IPS DF 6.9 (cell line): ENCODE results near the gene AP3B2.

Experiments
- DNase-seq: peaks from one replicate; pipeline ENCODE4 v3.0.0-alpha.2; 2013; ENCODE audit warnings: low read depth, low spot score
- H3K27ac ChIP-seq: one replicate; pipeline ENCODE4 v1.5.1; 2013; ENCODE audit warnings: low read length, control low read depth
- H3K27me3 ChIP-seq: 2 replicates; pipeline ENCODE4 v1.6.1; 2013; ENCODE audit warnings: mild to moderate bottlenecking, low read length; ENCODE audit not compliant: control insufficient read depth, insufficient read depth
- H3K36me3 ChIP-seq: 2 replicates; pipeline ENCODE4 v1.6.1; 2013; ENCODE audit warnings: low read length; ENCODE audit not compliant: control insufficient read depth, insufficient read depth
- H3K4me1 ChIP-seq: 2 replicates; pipeline ENCODE4 v1.6.1; 2013; ENCODE audit warnings: low read length; ENCODE audit not compliant: control insufficient read depth, insufficient read depth
- H3K4me3 ChIP-seq: 2 replicates; pipeline ENCODE4 v1.5.1; 2013; ENCODE audit warnings: mild to moderate bottlenecking, low read length
- H3K9me3 ChIP-seq: 2 replicates; pipeline ENCODE4 v1.6.1; 2013; ENCODE audit warnings: low read length, inconsistent platforms; ENCODE audit not compliant: control insufficient read depth, insufficient read depth
- WGBS: extraction: QIAGEN DNeasy Blood & Tissue Kit; methylation state at CpG from one replicate; pipeline ENCODE4 v1.1.7; 2013; ENCODE audit warnings: mixed read lengths, missing lambda C conversion rate; ENCODE audit not compliant: insufficient read length, insufficient coverage; 5-methylcytosine and 5-hydroxymethylcytosine counted together

Gene AP3B2

DNA sequence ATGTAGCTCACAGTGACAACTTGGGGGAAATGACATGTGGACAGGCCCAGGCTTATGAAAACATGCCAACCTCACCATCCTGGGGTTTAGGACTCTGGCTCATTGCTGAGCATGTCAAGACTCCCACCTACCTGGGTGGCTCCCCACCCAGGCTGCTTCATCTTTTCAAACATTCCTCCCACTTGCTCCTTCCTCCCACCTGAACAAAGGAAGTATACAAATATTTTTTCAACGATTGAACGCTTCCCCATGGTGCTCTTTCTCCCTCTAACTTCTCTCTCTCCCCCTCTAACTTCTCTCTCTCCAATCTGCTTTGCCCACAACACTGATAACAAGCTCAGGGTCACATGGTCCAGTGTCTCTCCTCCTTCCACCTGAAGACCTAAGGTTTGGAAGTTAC lies 34.8 kb downstream of the AP3B2 start:
- H3K4me1 ChIP-seq, result no peaks in the 10 kb centered on the region
- H3K27ac ChIP-seq, result no peak overlapping the region
- no peaks in the 10 kb centered on the region for H3K36me3 ChIP-seq
- H3K27me3 ChIP-seq, result no peaks in the 10 kb centered on the region
- no peak overlapping the region for H3K4me3 ChIP-seq
- no peaks in the 10 kb centered on the region for H3K9me3 ChIP-seq
- no peak for DNase-seq
- WGBS, result no CpG with 5 or more reads among the region's 2 CpGs

DNA sequence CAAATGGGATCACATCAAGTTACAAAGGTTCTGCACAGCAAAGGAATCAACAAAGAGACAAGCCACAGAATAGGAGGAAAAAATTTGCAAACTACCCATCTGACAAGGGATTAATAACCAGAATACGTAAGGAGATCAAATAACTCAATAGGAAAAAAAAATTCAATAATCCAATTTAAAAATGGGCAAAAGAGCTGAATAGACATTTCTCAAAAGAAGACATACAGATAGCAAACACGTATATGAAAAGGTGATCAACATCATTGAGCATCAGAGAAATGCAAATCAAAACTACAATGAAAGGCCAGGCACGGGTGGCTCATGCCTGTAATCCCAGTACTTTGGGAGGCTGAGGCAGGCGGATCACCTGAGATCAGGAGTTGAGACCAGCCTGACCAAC lies 39.0 kb downstream of the AP3B2 start:
- Histone ChIP-seq H3K36me3 (no peaks in the 10 kb centered on the region), H3K27me3 (no peaks in the 10 kb centered on the region), H3K4me3 (no peak overlapping the region), H3K27ac (no peak overlapping the region), H3K9me3 (no peaks in the 10 kb centered on the region), H3K4me1 (no peaks in the 10 kb centered on the region)
- DNase-seq, result no peak
- no CpG with 5 or more reads among the region's 4 CpGs for WGBS

DNA sequence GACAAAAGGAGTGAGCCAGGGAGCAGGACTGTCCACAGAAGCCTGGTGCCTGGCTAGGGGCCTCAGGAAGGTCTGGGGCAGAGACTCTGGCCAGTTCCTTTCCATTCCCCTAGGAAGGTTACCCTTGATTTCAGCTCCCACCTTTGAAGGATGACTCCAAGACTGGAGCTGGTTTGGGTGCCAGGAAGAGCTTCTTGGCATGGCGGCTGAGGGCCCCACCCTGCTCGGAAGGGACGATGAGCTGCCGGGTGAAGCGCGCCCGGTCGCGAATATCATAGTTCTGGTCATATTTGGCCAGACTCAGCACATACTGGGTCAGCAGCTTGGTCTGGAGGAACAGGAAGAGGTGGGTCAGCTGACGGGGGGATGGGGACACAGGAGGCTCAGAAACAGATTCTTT lies 43.1 kb downstream of the AP3B2 start:
- Histone ChIP-seq H3K36me3 (no peaks in the 10 kb centered on the region), H3K4me1 (no peaks in the 10 kb centered on the region), H3K4me3 (no peak overlapping the region), H3K27ac (no peak overlapping the region), H3K9me3 (no peaks in the 10 kb centered on the region), H3K27me3 (no peaks in the 10 kb centered on the region)
- DNase-seq, result no peak
- WGBS, result no CpG with 5 or more reads among the region's 10 CpGs

DNA sequence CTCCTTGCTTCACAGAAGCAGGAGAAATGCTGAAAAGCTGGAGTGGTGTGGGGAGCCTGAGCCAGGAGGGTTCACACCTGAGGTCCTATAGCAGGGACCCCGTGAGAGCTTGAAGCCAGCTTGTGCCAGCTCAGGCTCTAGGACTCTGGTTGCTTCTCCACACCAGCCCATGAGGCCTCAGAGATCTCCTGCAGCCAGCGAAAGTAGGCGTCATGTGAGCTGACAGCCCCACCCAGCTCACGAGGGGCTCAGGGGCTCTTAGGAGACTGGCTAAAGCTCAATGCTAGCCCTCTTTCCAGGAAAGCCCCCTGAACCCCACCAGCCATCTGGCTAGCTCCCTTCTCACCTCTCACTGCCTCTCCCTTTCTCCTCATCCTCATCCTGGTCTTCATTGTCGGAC lies 45.7 kb downstream of the AP3B2 start:
- no peaks in the 10 kb centered on the region for H3K9me3 ChIP-seq
- H3K27ac ChIP-seq, result no peak overlapping the region
- DNase-seq, result no peak
- H3K4me1 ChIP-seq, result no peaks in the 10 kb centered on the region
- no peak overlapping the region for H3K4me3 ChIP-seq
- H3K27me3 ChIP-seq, result no peaks in the 10 kb centered on the region
- no peaks in the 10 kb centered on the region for H3K36me3 ChIP-seq
- no CpG with 5 or more reads among the region's 5 CpGs for WGBS

DNA sequence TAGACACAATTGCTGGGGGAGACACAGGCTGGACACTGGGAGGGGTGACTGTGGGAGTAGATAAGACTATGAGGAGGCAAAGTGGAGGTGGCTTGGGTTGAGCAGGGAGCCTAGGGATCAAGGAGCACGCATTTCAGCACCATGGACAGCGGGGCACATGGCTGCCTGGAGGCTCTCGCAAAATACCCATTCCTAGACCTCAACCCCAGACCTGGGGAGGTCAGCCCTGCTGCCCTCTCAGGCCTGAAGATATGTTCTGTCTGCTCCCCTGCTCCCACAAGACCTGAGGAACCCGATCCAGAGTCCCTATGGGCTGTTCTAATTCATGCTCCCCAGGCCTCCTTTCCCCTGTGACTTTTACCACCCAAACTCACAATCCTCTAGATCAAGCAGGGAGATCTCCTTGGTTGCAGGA lies 46.5 kb downstream of the AP3B2 start:
- no peaks in the 10 kb centered on the region for H3K4me1 ChIP-seq
- no peak for DNase-seq
- WGBS, result no CpG with 5 or more reads among the region's 4 CpGs
- no peak overlapping the region for H3K4me3 ChIP-seq
- H3K27me3 ChIP-seq, result no peaks in the 10 kb centered on the region
- H3K27ac ChIP-seq, result no peak overlapping the region
- H3K36me3 ChIP-seq, result no peaks in the 10 kb centered on the region
- H3K9me3 ChIP-seq, result no peaks in the 10 kb centered on the region

DNA sequence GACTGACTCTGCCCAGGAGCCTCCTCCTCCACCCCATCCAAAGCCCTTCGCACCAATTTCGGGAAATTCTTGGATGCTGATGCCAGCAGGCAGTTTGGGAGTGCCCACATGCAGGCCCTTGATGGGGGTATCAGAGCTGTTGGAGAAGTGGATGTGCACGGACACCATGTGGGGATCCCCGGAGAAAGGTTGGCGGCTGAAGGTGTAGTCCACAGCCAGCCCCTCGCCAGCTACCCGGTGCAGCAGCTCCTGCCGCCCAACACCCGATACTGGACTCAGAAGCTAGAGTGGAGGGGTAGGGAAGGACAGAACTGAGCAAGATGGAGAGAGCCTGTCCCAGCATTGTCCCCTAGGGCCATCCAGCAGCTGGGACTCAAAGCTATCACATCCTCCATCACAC lies 47.0 kb downstream of the AP3B2 start:
- Histone ChIP-seq H3K4me1 (no peaks in the 10 kb centered on the region), H3K4me3 (no peak overlapping the region), H3K36me3 (no peaks in the 10 kb centered on the region), H3K9me3 (no peaks in the 10 kb centered on the region), H3K27me3 (no peaks in the 10 kb centered on the region), H3K27ac (no peak overlapping the region)
- no CpG with 5 or more reads among the region's 9 CpGs for WGBS
- no peak for DNase-seq

DNA sequence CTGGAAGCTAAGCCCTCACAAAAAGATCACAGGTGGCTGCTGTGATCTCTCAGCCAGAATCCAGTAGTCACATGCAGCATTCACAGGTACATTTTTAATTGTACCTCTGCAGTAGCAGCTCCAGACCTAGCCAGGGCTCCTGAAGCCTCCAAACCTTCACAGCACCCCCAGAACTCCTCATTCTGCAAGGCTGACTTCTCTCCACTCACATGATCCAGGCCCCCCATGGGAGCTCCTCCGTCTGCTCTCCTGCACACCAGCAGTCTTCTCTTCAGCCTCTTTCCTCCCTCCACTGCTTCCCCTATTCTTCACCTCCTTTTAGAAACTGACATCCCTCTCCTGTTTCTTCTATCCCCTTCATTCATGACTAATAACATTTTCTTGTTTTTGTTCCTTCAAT lies 49.3 kb downstream of the AP3B2 start:
- H3K9me3 ChIP-seq, result no peaks in the 10 kb centered on the region
- H3K4me3 ChIP-seq, result no peak overlapping the region
- WGBS, result no CpG with 5 or more reads among the region's 1 CpG
- H3K27ac ChIP-seq, result no peak overlapping the region
- H3K27me3 ChIP-seq, result no peaks in the 10 kb centered on the region
- H3K4me1 ChIP-seq, result no peaks in the 10 kb centered on the region
- no peaks in the 10 kb centered on the region for H3K36me3 ChIP-seq
- DNase-seq, result no peak

DNA sequence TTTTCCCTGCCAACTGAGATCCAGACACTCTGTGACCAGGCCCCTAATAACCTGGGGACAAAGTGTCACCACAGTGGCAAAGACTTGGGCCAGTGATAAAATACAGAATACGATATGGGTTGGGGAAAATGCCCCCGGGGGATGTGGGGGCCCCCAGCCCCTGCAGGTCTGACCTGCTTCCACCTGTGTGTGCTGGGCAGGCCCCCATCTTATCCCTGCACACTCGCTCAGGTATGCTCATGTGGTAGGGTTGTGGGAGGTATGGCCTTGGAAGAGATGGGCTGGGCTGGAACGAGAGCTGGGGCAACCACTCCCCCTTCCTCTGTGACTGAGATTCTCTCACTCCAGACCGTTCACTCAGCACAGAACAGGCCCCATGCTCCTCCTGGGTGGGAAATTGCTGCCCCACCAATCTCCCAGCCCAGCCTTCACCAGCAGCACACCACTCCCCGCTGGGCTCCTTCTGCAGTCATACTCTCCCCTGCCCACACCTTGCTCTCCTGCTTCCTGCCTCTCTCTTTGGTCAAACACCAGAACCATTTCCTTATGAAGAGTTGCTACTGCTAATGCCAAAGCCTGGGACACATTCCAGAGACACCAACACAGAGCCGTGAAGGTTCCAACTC lies 52.9 kb downstream of the AP3B2 start:
- Histone ChIP-seq H3K27ac (no peak overlapping the region), H3K4me3 (no peak overlapping the region), H3K27me3 (no peaks in the 10 kb centered on the region), H3K4me1 (no peaks in the 10 kb centered on the region), H3K9me3 (no peaks in the 10 kb centered on the region), H3K36me3 (no peaks in the 10 kb centered on the region)
- DNase-seq, result no peak
- no CpG with 5 or more reads among the region's 7 CpGs for WGBS

DNA sequence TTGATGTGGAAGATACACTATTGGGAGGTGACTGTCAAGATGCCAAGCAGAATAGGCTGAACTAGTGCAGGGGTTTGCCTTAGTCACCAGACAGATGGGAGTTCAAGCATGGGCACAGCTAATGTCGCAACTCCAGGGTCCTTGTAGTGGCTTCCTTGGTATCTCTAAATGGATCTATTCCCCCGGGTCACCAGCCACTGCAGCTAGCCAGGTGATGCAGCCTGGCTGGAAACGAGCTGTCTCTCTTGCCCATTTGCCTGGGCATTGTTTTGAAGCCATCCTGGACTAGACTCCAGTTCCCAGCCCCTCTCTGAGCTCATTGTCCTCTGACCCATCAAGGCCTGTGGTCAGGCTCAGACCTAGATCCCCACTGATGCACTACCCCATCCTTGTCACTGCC lies 54.1 kb downstream of the AP3B2 start:
- Histone ChIP-seq H3K27me3 (no peaks in the 10 kb centered on the region), H3K4me1 (no peaks in the 10 kb centered on the region), H3K36me3 (no peaks in the 10 kb centered on the region), H3K4me3 (no peak overlapping the region), H3K9me3 (no peaks in the 10 kb centered on the region), H3K27ac (no peak overlapping the region)
- DNase-seq, result no peak
- no CpG with 5 or more reads among the region's 3 CpGs for WGBS

DNA sequence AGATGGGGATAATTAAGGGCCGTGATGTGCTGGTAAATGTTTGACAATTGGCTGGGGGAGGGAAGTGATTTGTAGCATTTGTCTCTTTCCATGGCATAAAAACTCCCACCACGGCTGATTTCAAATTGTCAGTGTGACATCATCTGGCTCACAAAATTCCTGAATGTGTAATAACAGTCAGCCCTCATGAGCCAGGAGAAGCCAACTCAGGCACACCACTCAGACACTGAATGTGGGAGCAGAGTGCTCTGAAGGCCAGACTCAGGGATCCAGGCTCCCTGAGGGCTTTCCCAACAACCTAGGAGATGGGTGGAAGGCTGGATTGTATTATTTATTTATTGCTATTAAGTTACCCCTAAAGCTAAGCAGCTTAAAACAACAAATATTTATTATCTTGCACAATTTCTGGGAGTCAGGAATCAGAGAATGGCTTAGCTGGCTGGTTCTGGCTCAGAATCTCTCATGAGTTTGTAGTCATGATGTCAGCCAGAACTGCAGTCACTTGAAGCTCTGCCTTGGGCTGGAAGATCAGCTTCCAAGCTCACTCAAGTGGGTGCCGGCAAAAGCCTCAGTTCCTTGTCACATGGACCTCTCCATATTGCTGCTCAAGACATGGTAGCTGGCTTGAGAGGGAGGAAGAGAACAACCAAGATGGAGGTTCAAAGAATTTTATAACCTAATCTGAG lies 56.0 kb downstream of the AP3B2 start:
- Histone ChIP-seq H3K27me3 (peaks cover 8% of the 10 kb centered on the region; the same call in 1 of the 2 replicates), H3K9me3 (no peaks in the 10 kb centered on the region), H3K4me3 (no peak overlapping the region), H3K36me3 (no peaks in the 10 kb centered on the region), H3K27ac (no peak overlapping the region), H3K4me1 (no peaks in the 10 kb centered on the region)
- WGBS, result no CpG with 5 or more reads among the region's 3 CpGs
- DNase-seq, result no peak

DNA sequence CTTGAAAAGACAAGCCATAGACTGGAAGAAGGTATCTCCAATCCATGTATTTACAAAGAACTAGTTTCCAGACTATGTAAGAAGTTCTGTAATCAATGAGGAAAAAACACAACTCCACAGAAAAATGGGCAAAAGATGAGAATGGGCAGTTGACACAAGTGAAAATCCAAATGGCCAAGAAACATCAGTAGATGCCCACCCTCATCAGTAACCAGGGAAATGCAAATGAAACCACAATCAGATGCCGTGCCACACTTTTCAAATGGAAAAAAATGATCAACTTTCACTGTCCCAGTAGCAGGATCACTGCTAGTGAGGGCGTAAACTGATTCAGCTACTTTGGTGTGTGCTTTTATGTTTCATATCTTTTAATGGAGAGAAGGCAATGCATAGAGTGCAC lies 58.0 kb downstream of the AP3B2 start:
- no CpG with 5 or more reads among the region's 2 CpGs for WGBS
- no peaks in the 10 kb centered on the region for H3K36me3 ChIP-seq
- no peaks in the 10 kb centered on the region for H3K9me3 ChIP-seq
- no peak for DNase-seq
- peaks cover 2% of the 10 kb centered on the region; the same call in 1 of the 2 replicates for H3K4me1 ChIP-seq
- no peak overlapping the region for H3K4me3 ChIP-seq
- no peak overlapping the region for H3K27ac ChIP-seq
- peaks cover 15% of the 10 kb centered on the region; the same call in 1 of the 2 replicates for H3K27me3 ChIP-seq
